H9 (cell line): ENCODE measurements around the gene CIT. TPM values are rescaled to one million over a fixed set of nuclear protein-coding genes. Genes with fewer than 3 reads are reported as not detected.

Experiments used
- DNase-seq: peaks from one replicate; pipeline ENCODE4 v3.0.0-alpha.2; 2017
- H2AFZ ChIP-seq: one replicate; pipeline ENCODE4 v1.6.1; 2013; ENCODE audit warnings: mild to moderate bottlenecking, low read length, control low read depth, moderate library complexity
- H2AK5ac ChIP-seq: 2 replicates; pipeline ENCODE4 v1.6.1; 2013; ENCODE audit warnings: low read length, control low read depth, mixed read lengths; ENCODE audit not compliant: insufficient read length
- H2BK120ac ChIP-seq: one replicate; pipeline ENCODE4 v1.6.1; 2013; ENCODE audit warnings: low read depth, mild to moderate bottlenecking, low read length, control low read depth, inconsistent platforms; ENCODE audit not compliant: poor library complexity, severe bottlenecking
- H2BK12ac ChIP-seq: 2 replicates; pipeline ENCODE4 v1.6.1; 2013; ENCODE audit warnings: low read length, control low read depth, mixed read lengths, low read depth; ENCODE audit not compliant: insufficient read length
- H2BK15ac ChIP-seq: 2 replicates; pipeline ENCODE4 v1.6.1; 2013; ENCODE audit warnings: low read depth, low read length, control low read depth
- H2BK20ac ChIP-seq: one replicate; pipeline ENCODE4 v1.6.1; 2013; ENCODE audit warnings: low read depth, mild to moderate bottlenecking, low read length, control low read depth, inconsistent platforms; ENCODE audit not compliant: poor library complexity, severe bottlenecking
- H2BK5ac ChIP-seq: 2 replicates; pipeline ENCODE4 v1.6.1; 2013; ENCODE audit warnings: low read length, control low read depth, mixed read lengths; ENCODE audit not compliant: insufficient read length
- H3K14ac ChIP-seq: 2 replicates; pipeline ENCODE4 v1.6.1; 2013; ENCODE audit warnings: low read length, control low read depth; ENCODE audit not compliant: insufficient read depth
- H3K18ac ChIP-seq: 2 replicates; pipeline ENCODE4 v1.6.1; 2013; ENCODE audit warnings: low read depth, mild to moderate bottlenecking, mixed read lengths, low read length, control low read depth; ENCODE audit not compliant: insufficient read length
- H3K23ac ChIP-seq: 2 replicates; pipeline ENCODE4 v1.6.1; 2013; ENCODE audit warnings: low read length, control low read depth, mixed read lengths, low read depth; ENCODE audit not compliant: insufficient read length
- H3K23me2 ChIP-seq: 2 replicates; pipeline ENCODE4 v1.6.1; 2013; ENCODE audit warnings: low read depth, mild to moderate bottlenecking, mixed read lengths, low read length, control low read depth; ENCODE audit not compliant: insufficient read length, poor library complexity, severe bottlenecking
- H3K27ac ChIP-seq: 2 replicates; pipeline ENCODE4 v1.5.1; 2013; ENCODE audit warnings: low read length, control low read depth, mixed read lengths, low read depth; ENCODE audit not compliant: insufficient read length
- H3K27me3 ChIP-seq: 2 replicates; pipeline ENCODE4 v1.6.1; 2013; ENCODE audit warnings: low read length, control low read depth, inconsistent platforms; ENCODE audit not compliant: insufficient read depth
- H3K4ac ChIP-seq: 2 replicates; pipeline ENCODE4 v1.6.1; 2013; ENCODE audit warnings: low read depth, mild to moderate bottlenecking, control low read depth, inconsistent platforms, low read length, moderate library complexity
- H3K4me1 ChIP-seq: 2 replicates; pipeline ENCODE4 v1.6.1; 2013; ENCODE audit warnings: low read length, control low read depth, inconsistent platforms; ENCODE audit not compliant: insufficient read depth
- H3K4me2 ChIP-seq: 2 replicates; pipeline ENCODE4 v1.6.1; 2013; ENCODE audit warnings: low read length, control low read depth, mixed read lengths; ENCODE audit not compliant: insufficient read length, insufficient read depth
- H3K56ac ChIP-seq: 2 replicates; pipeline ENCODE4 v1.6.1; 2013; ENCODE audit warnings: low read depth, mild to moderate bottlenecking, mixed read lengths, low read length, control low read depth; ENCODE audit not compliant: insufficient read length
- H3K79me1 ChIP-seq: 2 replicates; pipeline ENCODE4 v1.6.1; 2013; ENCODE audit warnings: low read depth, mild to moderate bottlenecking, moderate library complexity, low read length, control low read depth, inconsistent platforms; ENCODE audit not compliant: insufficient read depth, poor library complexity, severe bottlenecking
- H3K79me2 ChIP-seq: 2 replicates; pipeline ENCODE4 v1.6.1; 2013; ENCODE audit warnings: low read length, control low read depth, inconsistent platforms; ENCODE audit not compliant: insufficient read depth
- H3K9ac ChIP-seq: 2 replicates; pipeline ENCODE4 v1.6.1; 2013; ENCODE audit warnings: low read length, control low read depth, mixed read lengths; ENCODE audit not compliant: insufficient read length; ENCODE audit errors: extremely low read depth
- H3K9me3 ChIP-seq: one replicate; pipeline ENCODE4 v1.6.1; 2013; ENCODE audit warnings: low read depth, low read length, inconsistent platforms; ENCODE audit not compliant: control insufficient read depth
- H3T11ph ChIP-seq: one replicate; pipeline ENCODE4 v1.6.1; 2013; ENCODE audit warnings: mild to moderate bottlenecking, low read length, control low read depth, inconsistent platforms
- H4K20me1 ChIP-seq: one replicate; pipeline ENCODE4 v1.6.1; 2013; ENCODE audit not compliant: control insufficient read depth, insufficient read length, insufficient read depth
- H4K5ac ChIP-seq: 2 replicates; pipeline ENCODE4 v1.6.1; 2013; ENCODE audit warnings: low read depth, mild to moderate bottlenecking, mixed read lengths, low read length, control low read depth; ENCODE audit not compliant: insufficient read length
- H4K8ac ChIP-seq: replicated peaks from 2 replicates; pipeline ENCODE4 v1.6.1; 2013; ENCODE audit warnings: low read length, control low read depth, mixed read lengths, low read depth; ENCODE audit not compliant: insufficient read length
- H4K91ac ChIP-seq: 2 replicates; pipeline ENCODE4 v1.6.1; 2013; ENCODE audit warnings: low read depth, mild to moderate bottlenecking, moderate library complexity, mixed read lengths, low read length, control low read depth; ENCODE audit not compliant: insufficient read length
- H3K27ac Mint-ChIP-seq, 3 experiments: 2 replicates in 2 of 3; 3 replicates in 1 of 3; pipeline ENCODE4 v1.8.0; 2020 to 2021; ENCODE audit warnings: mixed read lengths in 3 of 3, mild to moderate bottlenecking in 1 of 3, moderate library complexity in 1 of 3
- H3K27me3 Mint-ChIP-seq: 2 replicates; pipeline ENCODE4 v1.8.0; 2021; ENCODE audit warnings: low read depth, mild to moderate bottlenecking, moderate library complexity, mixed read lengths
- H3K36me3 Mint-ChIP-seq, 3 experiments: 2 replicates in 2 of 3; 3 replicates in 1 of 3; pipeline ENCODE4 v1.8.0; 2020 to 2021; ENCODE audit warnings: low read depth in 3 of 3, mixed read lengths in 3 of 3; ENCODE audit not compliant: insufficient read depth in 1 of 3
- H3K4me1 Mint-ChIP-seq, 2 experiments: 2 replicates each; pipeline ENCODE4 v1.8.0; 2020; ENCODE audit warnings: mixed read lengths in 2 of 2
- H3K4me3 Mint-ChIP-seq, 2 experiments: 2 replicates in 1 of 2; 3 replicates in 1 of 2; pipeline ENCODE4 v1.8.0; 2020 to 2021; ENCODE audit warnings: mild to moderate bottlenecking in 2 of 2, mixed read lengths in 2 of 2, moderate library complexity in 1 of 2
- H3K9me3 Mint-ChIP-seq, 2 experiments: 2 replicates in 1 of 2; 3 replicates in 1 of 2; pipeline ENCODE4 v1.8.0; 2020; ENCODE audit warnings: mild to moderate bottlenecking in 2 of 2, mixed read lengths in 2 of 2, moderate library complexity in 1 of 2
- WGBS: extraction: QIAGEN DNeasy Blood & Tissue Kit; methylation state at CpG from one replicate; pipeline ENCODE4 v1.1.7; 2013; ENCODE audit warnings: missing lambda C conversion rate, low lambda C conversion rate, mixed read lengths; ENCODE audit not compliant: insufficient read length; ENCODE audit errors: extremely low coverage; 5-methylcytosine and 5-hydroxymethylcytosine counted together
- total RNA-seq: library from RNA; stranded (reverse); gene quantifications from 2 replicates; pipeline ENCODE4 v1.2.1, GENCODE V29; 2021
- TF ChIP-seq, protein P1 (sequence below): fragments of 200-600 bp; sonication (generic); conservative IDR thresholded peaks from 3 replicates; pipeline ENCODE4 v1.8.0; 2021; ENCODE audit warnings: antibody characterized with exemption, mild to moderate bottlenecking

CIT gene
- total RNA-seq, 1 experiment from 2014 or later = 55.3 TPM

DNA sequence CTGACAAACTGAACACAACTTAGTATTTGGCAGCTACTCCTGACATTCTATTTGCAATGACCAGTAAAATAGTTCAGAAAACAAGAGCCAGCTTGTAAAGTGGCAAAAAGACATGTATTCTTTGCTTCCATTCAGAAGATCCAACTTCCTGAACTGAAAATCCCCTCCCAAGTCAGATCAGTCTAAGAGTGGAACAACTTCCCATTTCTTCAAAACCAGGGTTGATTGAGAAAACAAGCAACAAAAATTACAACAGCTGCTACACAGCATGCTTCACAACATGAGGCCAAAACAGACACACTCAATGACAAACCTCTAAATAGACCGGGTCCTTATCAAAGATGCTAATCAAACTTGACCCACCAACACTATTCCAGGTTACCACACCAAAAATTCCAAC lies 40.3 kb downstream of the CIT start:
- no peak overlapping the region for H3K14ac ChIP-seq
- no peak overlapping the region for H3K23ac ChIP-seq
- no peak overlapping the region for H3K18ac ChIP-seq
- H3K36me3 Mint-ChIP-seq = peaks cover 15 to 46% (median 44%) of the 10 kb centered on the region in 3 experiments; a peak in 6 of 7 replicates
- no peak overlapping the region for H3K4me2 ChIP-seq
- peaks cover 4% of the 10 kb centered on the region for H3K79me1 ChIP-seq
- no CpG with 5 or more reads among the region's 1 CpG for WGBS
- no peaks in the 10 kb centered on the region; the same call in 1 of the 2 replicates for H3K27me3 Mint-ChIP-seq
- no peak overlapping the region for H4K5ac ChIP-seq
- H3T11ph ChIP-seq = no peak overlapping the region
- no peak for DNase-seq
- no peak overlapping the region for H4K8ac ChIP-seq
- 0 out of 4 replicates have a peak, but pooled peaks cover 0 to 7% of the 10 kb centered on the region in 2 experiments for H3K4me1 Mint-ChIP-seq
- H3K27ac ChIP-seq = no peak overlapping the region
- no peak overlapping the region for H2AK5ac ChIP-seq
- H2BK15ac ChIP-seq = no peak overlapping the region
- H2BK12ac ChIP-seq = no peak overlapping the region
- 0 out of 5 replicates have a peak, but pooled peaks cover 0 to under 1% of the 10 kb centered on the region in 2 experiments for H3K9me3 Mint-ChIP-seq
- TF ChIP-seq, protein P1, sequence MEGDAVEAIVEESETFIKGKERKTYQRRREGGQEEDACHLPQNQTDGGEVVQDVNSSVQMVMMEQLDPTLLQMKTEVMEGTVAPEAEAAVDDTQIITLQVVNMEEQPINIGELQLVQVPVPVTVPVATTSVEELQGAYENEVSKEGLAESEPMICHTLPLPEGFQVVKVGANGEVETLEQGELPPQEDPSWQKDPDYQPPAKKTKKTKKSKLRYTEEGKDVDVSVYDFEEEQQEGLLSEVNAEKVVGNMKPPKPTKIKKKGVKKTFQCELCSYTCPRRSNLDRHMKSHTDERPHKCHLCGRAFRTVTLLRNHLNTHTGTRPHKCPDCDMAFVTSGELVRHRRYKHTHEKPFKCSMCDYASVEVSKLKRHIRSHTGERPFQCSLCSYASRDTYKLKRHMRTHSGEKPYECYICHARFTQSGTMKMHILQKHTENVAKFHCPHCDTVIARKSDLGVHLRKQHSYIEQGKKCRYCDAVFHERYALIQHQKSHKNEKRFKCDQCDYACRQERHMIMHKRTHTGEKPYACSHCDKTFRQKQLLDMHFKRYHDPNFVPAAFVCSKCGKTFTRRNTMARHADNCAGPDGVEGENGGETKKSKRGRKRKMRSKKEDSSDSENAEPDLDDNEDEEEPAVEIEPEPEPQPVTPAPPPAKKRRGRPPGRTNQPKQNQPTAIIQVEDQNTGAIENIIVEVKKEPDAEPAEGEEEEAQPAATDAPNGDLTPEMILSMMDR = no peak
- no peak overlapping the region for H3K56ac ChIP-seq
- H3K79me2 ChIP-seq = no peaks in the 10 kb centered on the region
- no peaks in the 10 kb centered on the region for H3K27me3 ChIP-seq
- H3K23me2 ChIP-seq = no peaks in the 10 kb centered on the region
- no peaks in the 10 kb centered on the region for H3K9me3 ChIP-seq
- no peaks in the 10 kb centered on the region for H3K4me1 ChIP-seq
- no peaks in the 10 kb centered on the region for H4K20me1 ChIP-seq
- no peak overlapping the region for H2BK20ac ChIP-seq
- no peak overlapping the region for H3K9ac ChIP-seq
- no peak overlapping the region for H4K91ac ChIP-seq
- no peak overlapping the region for H2BK120ac ChIP-seq
- no peak overlapping the region for H2AFZ ChIP-seq
- no peak overlapping the region for H3K4me3 Mint-ChIP-seq
- H3K27ac Mint-ChIP-seq = peak overlapping the region in 1 of 3 experiments; percentile 39; a peak in 1 of 7 replicates
- H3K4ac ChIP-seq = no peak overlapping the region
- H2BK5ac ChIP-seq = no peak overlapping the region
